ENCODE data around the gene GPR148. TPM values are rescaled to one million over a fixed set of nuclear protein-coding genes. Genes with fewer than 3 reads are reported as not detected.

Gene GPR148
- total and polyA plus RNA-seq, 2 of the 8 experiments (the other 6 are each of a cell fraction or from before 2014, with no cell fraction given), result 0.05 TPM; not detected in 1

DNA sequence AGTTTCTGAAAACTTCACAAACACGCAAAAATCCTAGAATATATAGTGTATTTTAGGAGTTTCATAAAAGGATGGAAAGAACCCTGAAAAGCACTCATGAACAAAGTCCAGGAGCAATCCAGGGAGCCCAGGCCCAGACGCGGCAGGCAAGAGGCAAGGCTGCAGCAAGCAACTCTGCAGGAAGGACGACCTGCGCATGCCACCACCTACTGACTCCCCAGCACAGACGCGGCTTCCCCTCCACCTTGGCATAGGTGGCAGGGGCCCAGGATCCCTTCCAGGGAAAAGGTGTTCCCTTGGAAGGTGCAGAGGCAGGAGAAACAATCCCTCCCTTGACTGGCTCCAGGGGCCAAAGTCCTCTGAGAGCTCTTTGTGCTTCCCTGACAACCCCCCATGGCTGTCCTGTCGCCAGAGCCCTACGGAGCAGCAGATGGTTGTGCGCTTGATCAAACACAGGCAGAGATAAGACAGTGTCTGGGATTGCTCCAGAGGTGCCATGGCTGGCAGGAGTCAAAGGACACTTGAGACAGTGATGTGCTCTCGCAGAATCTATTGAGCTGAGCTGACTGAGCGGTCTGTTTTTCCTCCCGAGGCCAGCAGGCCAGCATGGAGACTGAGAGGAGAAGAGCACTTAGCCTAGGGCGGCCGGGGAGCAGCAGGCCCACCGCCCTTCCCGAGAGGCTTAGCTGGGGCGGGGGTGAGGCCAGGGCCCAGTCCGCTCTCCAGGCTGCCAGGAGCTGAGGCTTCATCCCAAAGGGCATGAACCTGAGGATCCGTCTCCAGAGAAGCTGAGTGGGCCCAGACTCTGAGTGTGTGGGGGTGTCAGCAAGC, 15.6 kb downstream of the GPR148 start:
- CTCF ChIA-PET (ENCODE audit: partially characterized antibody), result interaction anchor here (0.9 to 1.3 kb wide), 4 partner anchors 10 to 24 kb away, joined by 3 to 6 read pairs (median 3); partner anchors contain the start of gene GPR148
- no peak for FAIRE-seq

More for the DNA sequence above, 15.6 kb downstream of the GPR148 start:
- Histone ChIP-seq H3K23ac (ENCODE audit: insufficient read length) (no peak overlapping the region), H2BK5ac (ENCODE audit: low read depth, low read length) (no peak overlapping the region), H4K5ac (ENCODE audit: insufficient read length, low read depth, low read length) (no peak overlapping the region), H3K4me3 (ENCODE audit: extremely low read depth in 1 of 4, insufficient read depth in 2 of 4, low read depth in 3 of 4, low read length in 4 of 4) (no peak overlapping the region), H3K23me2 (ENCODE audit: low read depth, low read length) (no peaks in the 10 kb centered on the region), H3K56ac (replicated peaks; ENCODE audit: insufficient read length, low read depth, low read length) (no peak overlapping the region), H3K4me1 (replicated peaks in 1 of 4; ENCODE audit: control insufficient read depth in 3 of 4, insufficient read depth in 4 of 4, low read length in 3 of 4) (peaks cover 0 to 3% (median under 1%) of the 10 kb centered on the region in 4 experiments; a peak in 3 of 7 replicates), H3K79me1 (ENCODE audit: low read depth, low read length) (no peaks in the 10 kb centered on the region), H3K27ac (ENCODE audit: low read depth, low read length) (no peak overlapping the region), H2AK5ac (ENCODE audit: low read depth, low read length) (no peak overlapping the region), H4K20me1 (replicated peaks in 1 of 2; ENCODE audit: control insufficient read depth in 1 of 2, insufficient read depth in 2 of 2, low read length in 2 of 2) (no peaks in the 10 kb centered on the region), H3K4ac (replicated peaks; ENCODE audit: insufficient read length, low read depth, low read length) (no peak overlapping the region), H3K18ac (ENCODE audit: extremely low read depth, low read length) (no peak overlapping the region; the same call in 1 of the 2 replicates), H3K79me2 (ENCODE audit: control insufficient read depth in 1 of 2, insufficient read depth in 2 of 2, low read length in 2 of 2) (no peaks in the 10 kb centered on the region), H2BK15ac (ENCODE audit: low read length) (0 out of 2 replicates have a peak overlapping the region, but pooled peaks have one; percentile 29), H2BK12ac (ENCODE audit: low read depth, low read length) (no peak overlapping the region), H3K14ac (ENCODE audit: insufficient read length) (no peak overlapping the region), H3K4me2 (ENCODE audit: insufficient read depth in 1 of 2, low read depth in 2 of 2, low read length in 2 of 2) (no peak overlapping the region), H3K27me3 (replicated peaks in 1 of 4; ENCODE audit: control insufficient read depth in 3 of 4, extremely low read depth in 1 of 4, insufficient read depth in 3 of 4, low read length in 3 of 4) (no peaks in the 10 kb centered on the region), H2BK20ac (ENCODE audit: low read length) (no peak overlapping the region), H4K91ac (replicated peaks; ENCODE audit: insufficient read length, low read length) (no peak overlapping the region), H3K9me3 (ENCODE audit: insufficient read depth in 2 of 2, low read depth in 1 of 2, low read length in 1 of 2) (no peaks in the 10 kb centered on the region), H3K36me3 (ENCODE audit: control insufficient read depth in 2 of 4, insufficient read depth in 4 of 4, low read length in 3 of 4) (no peaks in the 10 kb centered on the region), H4K8ac (ENCODE audit: extremely low read depth, insufficient read depth, low read length) (no peak overlapping the region), H3K9ac (replicated peaks in 1 of 4; ENCODE audit: extremely low read depth in 1 of 4, low read depth in 3 of 4, low read length in 3 of 4) (no peak overlapping the region), H2BK120ac (replicated peaks; ENCODE audit: low read depth, low read length) (no peak overlapping the region), H2AFZ (ENCODE audit: low read length) (peak overlapping the region; percentile 63; the same call in 1 of the 2 replicates)
- 83% methylated on average over 20 of the region's 20 CpGs; no CpG with 5 or more reads in 1 of the 2 experiments for WGBS, 2 experiments (ENCODE audit: extremely low coverage in 1 of 2, insufficient coverage in 1 of 2, insufficient read length in 1 of 2, insufficient replicate concordance in 2 of 2, low coverage in 1 of 2, low lambda C conversion rate in 2 of 2, missing lambda C conversion rate in 1 of 2)
- DNase-seq (ENCODE audit: low read depth in 1 of 2, low spot score in 2 of 2), result peak in 1 of 2 experiments; percentile 47
- TF ChIP-seq EP300 (IDR thresholded peaks at IDR 0.05; ENCODE audit: borderline replicate concordance in 1 of 2, low read depth in 2 of 2, low read length in 2 of 2) (no peak), POU5F1 (IDR thresholded peaks at IDR 0.05; ENCODE audit: low read depth, low read length) (no peak), SIN3A (conservative IDR thresholded peaks at IDR 0.05 in 1 of 2, IDR thresholded peaks at IDR 0.05 in 1 of 2; ENCODE audit: low read depth in 1 of 2, low read length in 2 of 2) (no peak), SAP30 (IDR thresholded peaks at IDR 0.05; ENCODE audit: insufficient read depth, insufficient replicate concordance, low read length) (no peak), CHD1 (IDR thresholded peaks at IDR 0.05; ENCODE audit: low read depth, low read length) (no peak), PHF8 (conservative IDR thresholded peaks at IDR 0.05; ENCODE audit: low read depth, low read length) (no peak)
- TF ChIP-seq, protein P1, sequence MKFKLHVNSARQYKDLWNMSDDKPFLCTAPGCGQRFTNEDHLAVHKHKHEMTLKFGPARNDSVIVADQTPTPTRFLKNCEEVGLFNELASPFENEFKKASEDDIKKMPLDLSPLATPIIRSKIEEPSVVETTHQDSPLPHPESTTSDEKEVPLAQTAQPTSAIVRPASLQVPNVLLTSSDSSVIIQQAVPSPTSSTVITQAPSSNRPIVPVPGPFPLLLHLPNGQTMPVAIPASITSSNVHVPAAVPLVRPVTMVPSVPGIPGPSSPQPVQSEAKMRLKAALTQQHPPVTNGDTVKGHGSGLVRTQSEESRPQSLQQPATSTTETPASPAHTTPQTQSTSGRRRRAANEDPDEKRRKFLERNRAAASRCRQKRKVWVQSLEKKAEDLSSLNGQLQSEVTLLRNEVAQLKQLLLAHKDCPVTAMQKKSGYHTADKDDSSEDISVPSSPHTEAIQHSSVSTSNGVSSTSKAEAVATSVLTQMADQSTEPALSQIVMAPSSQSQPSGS (IDR thresholded peaks at IDR 0.05; ENCODE audit: low read length), result no peak
- POLR2A ChIA-PET (ENCODE audit: partially characterized antibody), result no interaction called here

Measured in H1 (cell line).